ENCODE data around the gene ACTL9. TPM values are rescaled to one million over a fixed set of nuclear protein-coding genes. Genes with fewer than 3 reads are reported as not detected.

Gene ACTL9
- total RNA-seq, 1 donor from 2014 or later: not detected

DNA sequence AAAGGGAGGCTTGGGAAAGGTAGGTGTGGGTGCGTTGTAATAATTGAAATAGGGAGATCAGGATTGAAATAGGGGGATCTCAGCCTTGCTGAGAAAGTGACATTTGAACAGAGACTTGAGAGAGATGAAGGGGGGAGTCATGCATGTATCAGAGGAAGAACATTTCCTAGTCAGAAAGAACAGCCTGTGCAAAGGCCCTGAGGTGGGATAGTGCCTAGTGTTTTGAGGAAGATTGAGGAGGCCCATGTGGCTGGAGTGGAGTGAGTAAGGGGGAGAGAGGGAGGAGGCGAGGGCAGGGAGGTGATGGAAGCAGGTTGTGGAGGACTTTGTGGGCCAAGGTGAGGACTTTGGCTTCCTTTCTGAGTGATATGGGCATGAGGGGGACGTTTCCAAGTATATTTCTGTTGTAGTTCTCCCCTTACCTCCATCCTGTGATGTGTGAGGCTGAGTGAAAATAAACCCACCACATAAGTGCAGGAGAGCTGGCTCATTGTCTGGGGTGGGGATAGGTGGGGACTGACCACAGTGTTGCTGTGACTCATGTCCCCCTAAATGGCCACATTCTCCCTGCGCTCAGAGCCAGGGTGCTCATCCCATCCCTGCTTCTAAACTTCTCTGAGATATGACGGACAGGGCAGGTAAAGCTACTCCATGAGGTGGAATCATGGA, 17.8 kb downstream of the ACTL9 start:
- DNase-seq (ENCODE audit: extremely low spot score in 2 of 2): no peak
- TF ChIP-seq POLR2A (IDR thresholded peaks at IDR 0.05) (no peak), POLR2AphosphoS5 (IDR thresholded peaks at IDR 0.05; ENCODE audit: insufficient read depth in 1 of 2, low read depth in 1 of 2) (no peak)
- TF ChIP-seq, protein P1, sequence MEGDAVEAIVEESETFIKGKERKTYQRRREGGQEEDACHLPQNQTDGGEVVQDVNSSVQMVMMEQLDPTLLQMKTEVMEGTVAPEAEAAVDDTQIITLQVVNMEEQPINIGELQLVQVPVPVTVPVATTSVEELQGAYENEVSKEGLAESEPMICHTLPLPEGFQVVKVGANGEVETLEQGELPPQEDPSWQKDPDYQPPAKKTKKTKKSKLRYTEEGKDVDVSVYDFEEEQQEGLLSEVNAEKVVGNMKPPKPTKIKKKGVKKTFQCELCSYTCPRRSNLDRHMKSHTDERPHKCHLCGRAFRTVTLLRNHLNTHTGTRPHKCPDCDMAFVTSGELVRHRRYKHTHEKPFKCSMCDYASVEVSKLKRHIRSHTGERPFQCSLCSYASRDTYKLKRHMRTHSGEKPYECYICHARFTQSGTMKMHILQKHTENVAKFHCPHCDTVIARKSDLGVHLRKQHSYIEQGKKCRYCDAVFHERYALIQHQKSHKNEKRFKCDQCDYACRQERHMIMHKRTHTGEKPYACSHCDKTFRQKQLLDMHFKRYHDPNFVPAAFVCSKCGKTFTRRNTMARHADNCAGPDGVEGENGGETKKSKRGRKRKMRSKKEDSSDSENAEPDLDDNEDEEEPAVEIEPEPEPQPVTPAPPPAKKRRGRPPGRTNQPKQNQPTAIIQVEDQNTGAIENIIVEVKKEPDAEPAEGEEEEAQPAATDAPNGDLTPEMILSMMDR (IDR thresholded peaks at IDR 0.05): no peak
- Histone ChIP-seq H3K9me3 (no peaks in the 10 kb centered on the region), H3K27ac (no peak overlapping the region), H3K36me3 (no peaks in the 10 kb centered on the region), H3K4me1 (no peaks in the 10 kb centered on the region), H3K4me3 (no peak overlapping the region), H3K27me3 (no peaks in the 10 kb centered on the region)
- intact Hi-C loops (cut with DNase I): no loop called here

DNA sequence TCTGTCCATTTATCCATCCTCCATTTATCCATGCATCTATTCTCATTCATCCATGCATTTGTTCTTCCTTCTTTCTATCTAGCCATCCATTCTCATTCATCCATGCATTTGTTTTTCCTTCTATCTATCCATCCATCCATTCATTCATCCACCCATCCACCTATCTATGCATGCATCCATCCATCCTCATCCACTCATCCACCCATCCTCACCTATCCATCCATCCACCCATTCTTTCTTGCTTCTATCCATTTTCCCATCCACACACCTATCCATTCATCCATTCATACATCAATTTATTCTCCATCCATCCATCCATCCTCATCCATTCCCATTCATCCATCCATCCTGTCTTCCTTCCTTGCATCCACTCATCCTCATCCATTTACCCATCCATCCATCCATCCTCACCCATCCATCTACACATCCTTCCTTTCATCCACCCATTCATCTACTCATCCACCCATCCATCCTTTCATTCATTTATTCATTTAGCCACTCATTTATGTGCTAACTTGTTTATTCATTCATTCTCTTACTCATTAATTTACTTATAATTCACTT, 20.3 kb downstream of the ACTL9 start:
- intact Hi-C loops (cut with DNase I): no loop called here
- Histone ChIP-seq H3K4me3 (no peak overlapping the region), H3K36me3 (no peaks in the 10 kb centered on the region), H3K4me1 (no peaks in the 10 kb centered on the region), H3K27me3 (no peaks in the 10 kb centered on the region), H3K9me3 (no peaks in the 10 kb centered on the region), H3K27ac (no peak overlapping the region)
- TF ChIP-seq POLR2A (IDR thresholded peaks at IDR 0.05) (no peak), POLR2AphosphoS5 (IDR thresholded peaks at IDR 0.05; ENCODE audit: insufficient read depth in 1 of 2, low read depth in 1 of 2) (no peak)
- TF ChIP-seq, protein P1 (IDR thresholded peaks at IDR 0.05): no peak
- DNase-seq (ENCODE audit: extremely low spot score in 2 of 2): no peak

DNA sequence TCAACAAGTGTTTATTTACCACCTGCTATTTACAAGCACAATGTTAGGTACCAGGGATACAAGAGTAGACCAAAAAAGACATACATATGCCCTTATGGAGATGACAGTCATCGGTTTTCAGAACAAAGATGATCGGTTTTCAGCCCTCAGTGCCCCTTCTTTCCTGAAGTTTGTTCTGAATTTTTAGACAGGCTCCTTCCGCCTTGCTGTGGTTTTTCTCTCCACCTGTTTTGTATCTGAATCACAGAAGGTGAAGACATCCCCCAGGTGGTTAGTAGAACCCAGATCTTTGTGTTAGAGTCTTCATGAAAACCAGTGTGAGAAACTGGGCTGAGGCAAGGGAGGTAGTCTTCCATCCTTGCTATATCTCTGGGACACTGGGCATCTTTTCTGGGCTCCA, 23.5 kb downstream of the ACTL9 start:
- Histone ChIP-seq H3K36me3 (no peaks in the 10 kb centered on the region), H3K9me3 (no peaks in the 10 kb centered on the region), H3K27ac (no peak overlapping the region), H3K27me3 (no peaks in the 10 kb centered on the region), H3K4me3 (no peak overlapping the region), H3K4me1 (no peaks in the 10 kb centered on the region)
- no peak for DNase-seq (ENCODE audit: extremely low spot score in 2 of 2)
- TF ChIP-seq, protein P1 (IDR thresholded peaks at IDR 0.05): no peak
- TF ChIP-seq POLR2A (IDR thresholded peaks at IDR 0.05) (no peak), POLR2AphosphoS5 (IDR thresholded peaks at IDR 0.05; ENCODE audit: insufficient read depth in 1 of 2, low read depth in 1 of 2) (no peak)
- intact Hi-C loops (cut with DNase I): no loop called here

DNA sequence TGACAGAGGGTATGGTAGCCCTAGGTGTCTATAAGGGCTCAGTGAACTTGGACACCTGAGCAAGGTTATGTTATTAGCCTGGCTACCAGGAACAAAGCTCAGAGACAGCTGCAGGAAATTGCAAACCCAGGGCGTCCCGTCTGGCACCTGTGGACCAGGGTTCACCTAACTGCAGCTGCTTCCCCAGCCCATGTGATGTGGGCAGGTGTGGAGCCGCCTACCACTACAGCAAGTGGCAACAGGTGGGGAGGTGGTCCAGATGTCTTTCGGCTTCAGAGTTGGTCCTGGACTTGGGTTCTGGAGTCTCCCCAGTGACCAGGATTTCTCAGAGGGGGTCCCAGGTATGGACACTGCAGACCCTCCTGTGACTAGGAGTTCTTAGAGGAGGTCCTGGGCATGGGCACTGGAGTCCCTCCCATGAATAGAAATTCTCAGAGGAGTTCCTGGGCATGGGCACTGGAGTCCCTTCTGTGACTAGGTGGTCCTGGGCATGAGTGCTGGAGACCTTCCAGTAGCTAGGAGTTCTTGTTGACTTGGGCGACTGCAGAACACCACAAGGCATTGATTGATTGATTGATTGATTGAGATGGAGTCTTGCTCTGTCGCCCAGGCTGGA, 25.2 kb downstream of the ACTL9 start:
- no peaks in the 10 kb centered on the region for H3K36me3 ChIP-seq
- H3K27me3 ChIP-seq: no peaks in the 10 kb centered on the region
- DNase-seq (ENCODE audit: extremely low spot score in 2 of 2): no peak
- no peak overlapping the region for H3K4me3 ChIP-seq
- intact Hi-C loops (cut with DNase I): no loop called here
- H3K4me1 ChIP-seq: no peaks in the 10 kb centered on the region
- no peak overlapping the region for H3K27ac ChIP-seq
- H3K9me3 ChIP-seq: no peaks in the 10 kb centered on the region
- TF ChIP-seq, protein P1 (IDR thresholded peaks at IDR 0.05): no peak
- no peak for TF ChIP-seq POLR2A (IDR thresholded peaks at IDR 0.05)
- TF ChIP-seq POLR2AphosphoS5 (IDR thresholded peaks at IDR 0.05; ENCODE audit: insufficient read depth in 1 of 2, low read depth in 1 of 2): no peak
